Cerebellar cortex (tissue), 1 donor: Measurements from ENCODE around the gene ERBB4.
A peak's percentile ranks its signal among the peaks of the same experiment; 100 is the strongest.
"Not testable (repeated sequence)": the region's sequence is repeated elsewhere in the genome, so short reads cannot be mapped to it uniquely, and the experiment has no call there.

Experiments
- DNase-seq: peaks from one replicate; pipeline ENCODE4 v3.0.0-alpha.2; 2015; ENCODE audit warnings: low spot score

Gene ERBB4

DNA sequence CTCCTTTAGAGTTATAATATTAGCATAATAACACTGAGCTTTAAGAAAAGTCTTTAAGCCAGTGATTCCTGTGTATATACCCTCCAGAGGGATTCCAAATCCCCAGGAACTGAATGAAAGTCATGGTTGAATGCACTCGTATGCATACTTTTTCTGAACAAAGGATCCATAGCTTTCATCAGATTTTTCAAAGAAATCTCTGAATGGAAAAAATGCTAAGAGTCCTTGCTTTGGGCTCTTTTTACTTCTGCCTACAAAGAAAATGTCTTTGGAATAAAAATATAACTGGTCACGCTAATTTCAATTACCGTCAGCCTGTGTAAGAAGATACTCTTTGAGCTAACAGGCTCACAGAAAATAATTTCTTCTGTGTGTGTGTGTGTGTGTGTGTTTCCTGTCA, 939.5 kb downstream of the ERBB4 start:
- no peak for DNase-seq

DNA sequence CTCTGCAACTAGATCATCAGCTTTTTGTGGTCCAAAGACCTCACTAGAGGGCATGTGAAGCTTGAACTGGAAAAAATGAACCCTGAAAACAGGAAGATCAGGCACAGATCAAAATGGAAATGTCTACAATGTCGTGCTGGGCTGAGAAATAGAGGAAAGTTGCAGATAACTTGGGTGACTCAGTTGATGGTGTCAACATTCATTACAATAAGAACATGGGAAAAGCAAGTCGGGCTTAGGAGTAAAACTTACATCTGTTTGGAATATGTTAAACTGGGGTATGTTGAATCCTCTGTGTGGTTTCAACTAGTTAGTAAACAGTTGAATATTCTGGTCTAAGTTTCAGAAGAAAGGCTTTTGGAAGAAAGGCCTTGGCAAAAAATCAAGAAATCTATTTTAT, 940.4 kb downstream of the ERBB4 start:
- no peak for DNase-seq

GRCh38 chr2:211592006-211592405, 946.6 kb downstream of the ERBB4 start:
- DNase-seq: not testable (repeated sequence)

GRCh38 chr2:211591426-211591825, 947.2 kb downstream of the ERBB4 start:
- no peak for DNase-seq

GRCh38 chr2:211568439-211568838, 970.2 kb downstream of the ERBB4 start:
- DNase-seq: no peak

GRCh38 chr2:211564441-211564840, 974.2 kb downstream of the ERBB4 start:
- DNase-seq: no peak

DNA sequence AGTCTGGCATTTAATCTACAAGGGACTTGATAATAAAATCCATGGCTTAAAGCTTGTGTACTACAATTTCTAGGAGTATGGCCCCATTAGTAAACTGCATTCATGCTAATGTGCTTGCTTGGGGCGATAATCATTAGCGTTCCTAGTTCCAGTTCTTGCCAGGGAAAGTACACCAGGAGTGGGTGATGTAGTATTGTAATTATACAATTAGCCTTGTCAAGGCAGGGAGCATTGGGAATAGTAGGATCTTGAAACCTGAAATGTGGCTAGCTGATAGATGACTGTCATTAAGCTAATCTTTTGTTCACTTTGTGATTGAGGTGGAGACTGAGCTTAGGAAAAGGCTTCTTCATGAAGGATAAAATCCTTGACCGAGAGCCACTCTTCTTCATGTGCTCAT, 993.0 kb downstream of the ERBB4 start:
- DNase-seq: no peak

DNA sequence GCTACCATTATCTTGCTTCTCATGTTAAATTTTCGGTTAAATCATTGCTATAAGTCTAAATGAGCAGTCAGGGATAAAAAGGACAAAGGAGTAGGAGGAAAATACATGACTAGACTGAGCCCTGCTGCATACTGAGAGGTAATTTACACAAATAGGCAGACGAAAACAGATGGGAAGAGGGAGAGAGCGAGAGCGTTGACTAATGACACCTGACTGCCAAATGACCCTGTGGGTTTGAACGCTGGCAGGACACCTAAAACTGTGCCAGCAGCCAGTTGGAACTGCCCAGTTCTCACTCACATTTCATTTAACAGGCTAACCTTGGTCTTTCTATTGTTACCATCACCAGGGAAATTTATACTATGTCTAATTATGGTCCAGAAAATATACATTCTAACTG, 1004.0 kb downstream of the ERBB4 start:
- DNase-seq: peak; percentile 98

- DNase-seq: not testable (repeated sequence)
These were observed 1014.4 kb downstream of the ERBB4 start for GRCh38 chr2:211524248-211524647.

DNA sequence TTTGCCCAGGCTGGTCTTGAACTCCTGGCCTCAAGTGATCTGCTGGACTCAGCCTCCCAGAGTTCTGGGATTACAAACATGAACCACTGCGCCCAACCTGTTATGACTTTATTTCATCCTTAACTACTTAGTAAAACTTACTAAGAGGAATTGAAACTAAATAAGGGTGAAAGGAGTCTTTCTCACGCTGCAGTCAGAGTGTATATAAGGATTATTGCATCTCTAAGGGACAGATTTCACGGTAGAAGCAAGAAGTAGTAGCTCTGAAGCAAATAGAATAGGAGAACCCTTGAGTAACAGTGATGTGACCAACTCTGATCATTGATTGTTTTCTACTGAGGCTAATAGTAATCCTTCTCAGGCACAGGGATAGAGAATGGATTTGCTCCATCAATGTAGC, 1022.1 kb downstream of the ERBB4 start:
- DNase-seq: no peak

- DNase-seq: no peak
These were observed 1024.6 kb downstream of the ERBB4 start for GRCh38 chr2:211514049-211514448.

DNA sequence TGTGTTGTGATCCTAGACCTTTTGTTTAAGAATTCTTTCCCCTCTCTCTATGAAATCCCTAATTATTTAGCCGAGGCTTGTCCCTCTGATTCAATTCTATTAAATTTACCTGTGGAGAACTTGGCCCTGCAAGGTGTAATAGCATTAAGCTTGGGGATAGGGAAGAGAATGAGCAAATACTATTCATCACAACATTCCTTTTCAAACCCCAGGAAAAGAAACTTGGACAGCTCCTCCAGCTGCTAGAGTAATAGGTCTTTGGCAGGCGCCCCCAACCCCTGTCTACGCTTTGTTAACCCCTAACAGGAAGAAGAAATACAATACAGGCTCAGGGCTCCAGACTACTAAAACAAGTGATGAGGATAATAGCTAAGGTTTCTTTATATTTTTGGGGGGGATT, 1025.2 kb downstream of the ERBB4 start:
- DNase-seq: no peak

DNA sequence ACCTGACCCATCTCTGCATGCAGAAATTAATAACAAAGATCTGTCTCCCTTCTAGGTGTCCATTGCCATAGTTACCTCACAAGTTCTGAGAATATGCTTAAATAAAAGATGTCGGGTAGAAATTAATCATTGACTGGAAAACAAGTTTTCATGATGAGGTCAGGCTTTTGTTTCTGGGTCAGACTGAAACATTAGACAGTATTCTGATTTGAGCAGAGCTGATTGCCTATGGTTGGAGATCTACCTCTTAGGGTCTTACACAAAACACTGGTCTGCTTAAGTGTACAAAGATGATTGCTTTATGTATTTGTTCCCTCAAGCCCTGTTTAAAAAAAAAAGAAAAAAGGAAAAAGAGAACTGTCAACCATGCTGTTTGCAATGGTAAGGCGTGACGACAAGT, 1025.8 kb downstream of the ERBB4 start:
- no peak for DNase-seq

DNA sequence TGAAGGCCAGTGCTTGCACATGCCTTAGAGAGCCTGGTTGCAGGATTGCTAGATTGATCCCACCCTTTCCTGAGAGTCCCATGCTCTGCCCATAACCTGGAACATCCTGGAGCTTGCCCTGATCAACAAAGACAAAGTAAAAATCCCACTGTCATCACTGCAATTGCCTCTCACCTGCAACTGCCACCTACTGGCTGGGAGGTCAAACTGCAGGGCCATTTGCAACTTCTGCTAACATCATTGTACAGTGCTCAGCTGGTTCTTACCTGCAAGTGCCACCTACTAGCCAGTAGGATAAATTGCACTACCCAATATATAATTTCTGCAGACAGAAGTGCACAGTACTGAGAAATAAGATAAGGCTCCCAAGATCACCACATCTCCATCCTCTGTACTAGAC, 1034.7 kb downstream of the ERBB4 start:
- DNase-seq: no peak

DNA sequence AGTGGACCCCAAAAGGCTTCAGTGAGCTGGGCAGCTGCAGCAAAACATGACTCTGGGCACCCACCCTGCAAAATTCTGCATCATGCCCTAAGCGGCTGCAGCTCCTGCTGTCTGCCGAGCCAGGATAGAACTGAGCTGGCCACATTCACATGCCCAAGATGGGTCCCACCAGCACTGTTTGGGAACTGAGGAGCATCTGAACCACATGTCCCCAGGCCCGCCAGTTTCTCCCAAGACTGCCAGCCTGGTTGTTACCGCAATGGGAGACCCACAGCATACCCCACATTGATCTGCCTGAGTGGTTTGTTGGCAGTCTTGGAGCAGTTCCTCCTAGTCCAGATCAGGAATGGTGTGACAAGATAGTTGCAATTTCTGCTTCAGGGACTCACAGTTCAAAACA, 1035.4 kb downstream of the ERBB4 start:
- no peak for DNase-seq

DNA sequence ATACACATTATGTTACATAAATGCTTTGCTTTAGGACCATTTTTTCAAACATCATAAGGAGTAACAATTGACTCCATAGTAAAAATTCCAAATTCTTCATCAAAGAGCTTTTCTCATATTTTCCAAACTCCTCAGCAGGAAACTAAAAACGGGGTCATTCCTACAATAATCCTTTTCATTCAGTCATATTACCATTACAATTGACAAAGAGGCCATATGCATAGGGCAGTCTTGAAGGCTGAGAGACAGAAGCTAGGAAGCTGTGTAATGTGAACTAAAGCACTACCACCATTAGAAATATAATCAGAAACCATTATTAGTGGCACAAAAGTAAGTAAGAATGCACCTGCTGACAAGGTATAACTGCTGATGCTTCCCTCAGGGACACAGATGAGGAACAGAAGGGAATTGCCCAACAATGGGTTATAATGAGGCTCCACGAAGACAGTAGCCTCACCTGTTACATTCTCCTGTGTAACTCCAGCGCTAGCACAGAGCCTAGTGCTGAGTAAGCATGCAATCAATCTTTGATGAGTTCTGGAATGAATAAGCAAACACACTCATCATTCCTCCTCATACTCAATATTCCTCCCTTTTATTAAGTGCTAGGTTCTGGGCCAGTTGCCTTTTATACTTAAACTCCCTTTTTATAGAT, 1039.9 kb downstream of the ERBB4 start:
- no peak for DNase-seq

DNA sequence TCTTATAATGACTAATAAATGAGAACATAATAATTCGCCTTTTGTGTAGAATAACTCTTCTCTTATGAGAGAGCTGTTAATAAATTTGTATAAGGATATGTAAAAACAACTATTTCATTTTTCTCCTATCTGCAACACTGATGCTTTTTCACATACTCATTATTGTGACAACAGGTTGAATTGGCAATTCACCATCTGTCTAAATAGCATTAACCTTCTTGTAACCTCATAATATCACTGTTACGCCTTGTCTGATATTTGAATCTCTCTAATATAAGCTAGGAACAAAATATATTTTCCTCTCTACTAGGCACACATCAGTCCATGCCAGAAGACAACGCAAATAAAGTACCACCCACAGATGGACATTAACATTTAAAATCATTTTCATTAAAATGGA, 1043.3 kb downstream of the ERBB4 start:
- DNase-seq: peak; percentile 37

GRCh38 chr2:211494536-211494935, 1044.1 kb downstream of the ERBB4 start:
- no peak for DNase-seq

GRCh38 chr2:211494085-211494484, 1044.5 kb downstream of the ERBB4 start:
- DNase-seq: no peak

DNA sequence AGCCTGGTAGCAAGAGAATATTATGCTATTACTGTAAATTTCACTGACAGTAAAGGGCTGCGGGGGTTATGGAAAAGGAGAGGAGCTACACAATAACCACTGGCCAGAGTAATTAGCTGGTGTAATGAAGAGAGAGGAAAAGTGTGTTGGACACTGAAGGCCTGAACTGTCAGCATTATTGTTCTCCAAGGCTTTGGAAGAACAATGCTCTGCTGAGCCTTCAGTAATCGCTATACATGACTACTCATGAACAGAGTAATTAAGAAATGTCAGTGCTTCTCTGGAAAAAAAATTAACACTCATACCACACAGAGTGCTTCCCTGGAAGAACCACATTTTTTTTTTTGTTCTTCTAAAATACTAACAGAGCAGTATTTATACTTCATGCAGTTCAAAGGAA, 1050.9 kb downstream of the ERBB4 start:
- no peak for DNase-seq

DNA sequence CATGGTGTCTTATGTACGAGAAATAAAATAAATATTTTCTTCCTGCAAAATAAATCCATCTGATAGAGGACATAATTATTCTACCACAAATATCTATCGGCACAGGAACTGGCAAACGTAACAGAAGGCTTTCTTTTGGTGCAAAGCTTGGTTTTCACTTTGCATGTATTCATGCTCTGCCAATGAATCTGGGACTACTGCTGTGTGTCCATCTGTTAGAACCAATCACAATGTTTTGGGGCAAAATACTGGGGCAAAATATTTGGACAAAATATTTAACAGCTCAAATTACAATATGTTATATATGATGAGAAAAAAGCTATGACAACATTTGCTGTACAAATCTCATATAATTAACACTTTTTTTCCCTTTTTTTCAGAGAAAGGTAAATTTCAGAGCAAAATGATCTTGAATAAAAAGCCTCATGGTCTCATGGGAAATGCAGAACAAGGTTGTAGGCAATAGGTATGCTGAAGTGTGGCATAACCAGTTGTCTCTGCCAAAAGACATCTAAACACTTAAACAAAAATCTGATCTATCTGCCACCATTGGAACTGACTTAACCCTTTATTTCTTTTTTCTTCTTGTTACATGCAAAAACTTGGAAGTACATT, 1059.0 kb downstream of the ERBB4 start:
- peak; percentile 84 for DNase-seq

DNA sequence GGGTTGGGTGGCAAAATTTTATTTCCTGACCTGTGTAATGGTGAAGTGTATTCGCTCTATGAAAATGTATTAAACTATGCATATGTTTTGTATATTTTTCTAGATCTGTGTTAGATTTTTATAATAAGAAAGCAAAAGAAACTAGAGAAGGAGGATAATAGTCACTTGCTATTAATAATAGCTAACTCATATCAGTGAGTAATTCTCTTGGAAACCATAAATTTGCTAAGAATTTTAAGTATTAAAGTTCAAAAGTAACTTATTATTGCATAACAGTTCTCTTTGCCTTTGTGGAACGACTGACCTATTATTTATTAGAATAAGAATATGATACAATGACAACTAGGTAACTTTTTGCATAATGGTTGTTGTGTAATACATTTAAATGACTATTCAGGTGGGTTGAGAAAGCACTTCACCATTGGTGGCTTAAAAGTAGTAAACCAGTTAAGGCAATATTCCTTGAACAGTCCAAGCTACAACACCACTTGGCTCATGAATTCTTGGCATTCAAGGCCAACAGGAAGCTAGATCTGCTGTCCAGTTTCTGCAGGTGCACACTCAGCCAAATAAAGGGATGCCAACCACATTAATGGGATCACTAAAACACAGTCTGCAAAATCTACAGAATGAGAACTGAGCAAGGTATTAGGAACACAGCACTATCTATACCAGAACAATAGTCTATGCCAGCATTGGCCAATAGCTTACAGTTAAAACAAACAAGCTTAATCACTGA, 1060.9 kb downstream of the ERBB4 start:
- DNase-seq: peak; percentile 96

DNA sequence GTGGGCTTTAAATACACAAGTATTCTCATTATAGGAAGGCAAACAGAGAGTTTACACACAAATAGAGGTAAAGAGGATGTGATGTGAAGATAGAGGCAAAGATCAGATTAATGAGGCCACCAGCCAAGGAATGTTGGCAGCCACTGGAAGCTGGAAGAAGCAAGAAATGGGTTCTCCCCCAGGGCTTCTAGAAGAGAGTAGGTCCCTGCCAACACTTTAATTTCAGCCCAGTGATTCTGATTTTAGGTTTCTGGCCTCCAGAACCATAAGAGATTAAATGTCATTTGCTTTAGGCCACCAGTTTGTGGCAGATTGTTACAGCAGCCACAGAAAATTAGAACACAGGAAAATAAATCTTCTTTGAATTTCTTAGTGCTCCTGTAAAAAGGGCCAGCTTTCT, 1065.5 kb downstream of the ERBB4 start:
- DNase-seq: peak; percentile 67
